Neural progenitor cell (in vitro differentiated cells): ENCODE results near the gene BUB1B. TPM values are rescaled to one million over a fixed set of nuclear protein-coding genes. Genes with fewer than 3 reads are reported as not detected.

Experiments
- DNase-seq: peaks from one replicate; pipeline ENCODE4 v3.0.0-alpha.2; 2016; ENCODE audit warnings: low spot score
- H2AFZ ChIP-seq: fragments of 200-600 bp; sonication (generic); replicated peaks from 2 replicates; pipeline ENCODE4 v1.6.1; 2016; ENCODE audit warnings: antibody characterized with exemption
- H3F3A ChIP-seq: fragments of 200-600 bp; sonication (generic); 2 replicates; pipeline ENCODE4 v1.6.1; 2016; ENCODE audit warnings: antibody characterized with exemption, low read depth
- H3K27ac ChIP-seq: fragments of 200-600 bp; sonication (generic); 2 replicates; pipeline ENCODE4 v1.5.1; 2016; ENCODE audit warnings: mild to moderate bottlenecking
- H3K27me3 ChIP-seq: fragments of 200-600 bp; sonication (generic); 2 replicates; pipeline ENCODE4 v1.6.1; 2016; ENCODE audit warnings: mild to moderate bottlenecking, moderate library complexity
- H3K36me3 ChIP-seq: fragments of 200-600 bp; sonication (generic); 2 replicates; pipeline ENCODE4 v1.5.1; 2016
- H3K4me1 ChIP-seq: fragments of 200-600 bp; sonication (generic); 2 replicates; pipeline ENCODE4 v1.6.1; 2016; ENCODE audit warnings: mixed run types
- H3K4me2 ChIP-seq: fragments of 200-600 bp; sonication (generic); 2 replicates; pipeline ENCODE4 v1.6.1; 2016
- H3K4me3 ChIP-seq: fragments of 200-600 bp; sonication (generic); 2 replicates; pipeline ENCODE4 v1.5.1; 2016
- H3K79me2 ChIP-seq: fragments of 200-600 bp; sonication (generic); 2 replicates; pipeline ENCODE4 v1.6.1; 2016; ENCODE audit warnings: low read depth
- H3K9ac ChIP-seq: fragments of 200-600 bp; sonication (generic); 2 replicates; pipeline ENCODE4 v1.6.1; 2016
- H3K9me3 ChIP-seq: fragments of 200-600 bp; sonication (generic); 2 replicates; pipeline ENCODE4 v1.5.1; 2016; ENCODE audit warnings: low read depth
- H4K20me1 ChIP-seq: fragments of 200-600 bp; sonication (generic); 2 replicates; pipeline ENCODE4 v1.6.1; 2016; ENCODE audit warnings: low read depth
- H3K27ac Mint-ChIP-seq: 3 replicates; pipeline ENCODE4 v1.8.0; 2021; ENCODE audit warnings: mixed read lengths
- H3K27me3 Mint-ChIP-seq: 2 replicates; pipeline ENCODE4 v1.8.0; 2022; ENCODE audit warnings: low read depth, mild to moderate bottlenecking, inconsistent platforms, moderate library complexity, mixed read lengths; ENCODE audit not compliant: insufficient read depth
- H3K36me3 Mint-ChIP-seq: 3 replicates; pipeline ENCODE4 v1.8.0; 2021; ENCODE audit warnings: mixed read lengths
- H3K4me1 Mint-ChIP-seq: 3 replicates; pipeline ENCODE4 v1.8.0; 2021; ENCODE audit warnings: mixed read lengths
- H3K4me3 Mint-ChIP-seq: 3 replicates; pipeline ENCODE4 v1.8.0; 2021; ENCODE audit warnings: mild to moderate bottlenecking, moderate library complexity, mixed read lengths
- H3K9me3 Mint-ChIP-seq: 3 replicates; pipeline ENCODE4 v1.8.0; 2020; ENCODE audit warnings: mixed read lengths
- EZH2 ChIP-seq: fragments of 200-600 bp; sonication (generic); IDR thresholded peaks from 2 replicates; pipeline ENCODE4 v1.6.1; 2017; ENCODE audit warnings: antibody characterized with exemption, mild to moderate bottlenecking, moderate library complexity
- EZH2phosphoT487 ChIP-seq: fragments of 200-600 bp; sonication (generic); IDR thresholded peaks from 2 replicates; pipeline ENCODE4 v1.6.1; 2017; ENCODE audit warnings: antibody characterized with exemption
- total RNA-seq: library from RNA; depleted of rRNA; stranded (reverse); fragments of >200 nt; gene quantifications from 2 replicates; pipeline ENCODE4 v1.2.3, GENCODE V29; 2015; ENCODE audit warnings: low replicate concordance
- TF ChIP-seq, protein P1 (sequence below): fragments of 200-600 bp; sonication (generic); IDR thresholded peaks from 2 replicates; pipeline ENCODE4 v1.5.1; 2017; ENCODE audit warnings: antibody characterized with exemption, mild to moderate bottlenecking

BUB1B gene
- total RNA-seq, 1 donor from 2014 or later, result 167 TPM

GRCh38 chr15:40250771-40251483 lies 90.1 kb downstream of the BUB1B start:
- Mint-ChIP-seq H3K27me3 (peaks cover 35% of the 10 kb centered on the region), H3K9me3 (peaks cover 4% of the 10 kb centered on the region)
- TF ChIP-seq EZH2phosphoT487 (no peak), EZH2 (no peak)
- TF ChIP-seq, protein P1, sequence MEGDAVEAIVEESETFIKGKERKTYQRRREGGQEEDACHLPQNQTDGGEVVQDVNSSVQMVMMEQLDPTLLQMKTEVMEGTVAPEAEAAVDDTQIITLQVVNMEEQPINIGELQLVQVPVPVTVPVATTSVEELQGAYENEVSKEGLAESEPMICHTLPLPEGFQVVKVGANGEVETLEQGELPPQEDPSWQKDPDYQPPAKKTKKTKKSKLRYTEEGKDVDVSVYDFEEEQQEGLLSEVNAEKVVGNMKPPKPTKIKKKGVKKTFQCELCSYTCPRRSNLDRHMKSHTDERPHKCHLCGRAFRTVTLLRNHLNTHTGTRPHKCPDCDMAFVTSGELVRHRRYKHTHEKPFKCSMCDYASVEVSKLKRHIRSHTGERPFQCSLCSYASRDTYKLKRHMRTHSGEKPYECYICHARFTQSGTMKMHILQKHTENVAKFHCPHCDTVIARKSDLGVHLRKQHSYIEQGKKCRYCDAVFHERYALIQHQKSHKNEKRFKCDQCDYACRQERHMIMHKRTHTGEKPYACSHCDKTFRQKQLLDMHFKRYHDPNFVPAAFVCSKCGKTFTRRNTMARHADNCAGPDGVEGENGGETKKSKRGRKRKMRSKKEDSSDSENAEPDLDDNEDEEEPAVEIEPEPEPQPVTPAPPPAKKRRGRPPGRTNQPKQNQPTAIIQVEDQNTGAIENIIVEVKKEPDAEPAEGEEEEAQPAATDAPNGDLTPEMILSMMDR, result no peak

DNA sequence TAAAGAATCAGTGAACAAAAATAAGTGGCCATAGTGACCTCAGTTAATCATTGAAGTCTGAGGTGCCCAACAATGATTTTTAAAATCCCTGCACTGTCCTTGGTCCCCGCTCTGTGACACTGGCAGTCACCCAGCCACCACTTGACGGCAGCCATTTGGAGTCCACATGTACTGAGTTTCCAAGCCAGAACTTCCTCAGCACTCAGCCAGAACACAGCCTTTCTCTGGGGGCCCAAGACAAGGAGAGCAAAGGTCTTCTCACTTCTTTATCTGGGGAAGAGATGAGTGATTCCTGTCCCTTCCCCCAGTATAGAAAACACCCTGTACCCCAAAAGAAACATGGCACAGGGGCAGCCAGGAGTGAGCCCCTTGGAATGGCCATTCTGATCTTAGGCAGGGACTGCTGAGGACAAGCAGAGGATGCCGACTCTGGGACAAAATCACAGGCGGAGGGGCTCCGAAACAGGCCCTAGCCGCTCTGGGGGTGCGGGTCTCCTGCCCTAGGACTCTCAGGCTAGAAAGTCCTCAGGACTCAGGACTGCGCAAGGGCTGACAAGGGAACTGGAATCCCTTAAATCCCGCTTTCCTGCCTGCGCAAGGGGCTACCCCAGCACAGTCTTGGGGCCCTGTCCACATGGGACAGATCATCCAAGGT lies 90.7 kb downstream of the BUB1B start:
- Histone ChIP-seq H3K79me2 (no peaks in the 10 kb centered on the region), H2AFZ (peak overlapping the region; percentile 98), H3K4me1 (peaks cover 8% of the 10 kb centered on the region), H3K4me3 (no peak overlapping the region), H3K36me3 (no peaks in the 10 kb centered on the region), H3K27me3 (peaks cover 58% of the 10 kb centered on the region), H4K20me1 (no peaks in the 10 kb centered on the region), H3K27ac (no peak overlapping the region), H3K9me3 (no peaks in the 10 kb centered on the region), H3K4me2 (peak overlapping the region; percentile 99), H3F3A (peaks cover 8% of the 10 kb centered on the region), H3K9ac (no peak overlapping the region)
- H3K27me3 Mint-ChIP-seq, result peaks cover 37% of the 10 kb centered on the region
- peaks cover 4% of the 10 kb centered on the region for H3K36me3 Mint-ChIP-seq
- peaks cover 4% of the 10 kb centered on the region for H3K9me3 Mint-ChIP-seq
- H3K4me1 Mint-ChIP-seq, result peaks cover 35% of the 10 kb centered on the region
- TF ChIP-seq, protein P1, result no peak
- TF ChIP-seq EZH2phosphoT487, result no peak
- TF ChIP-seq EZH2, result no peak
- H3K27ac Mint-ChIP-seq, result no peak overlapping the region
- H3K4me3 Mint-ChIP-seq, result peak overlapping the region; percentile 56
- no peak for DNase-seq

More at GRCh38 chr15:40250771-40251483, 90.1 kb downstream of the BUB1B start:
- Histone ChIP-seq H3F3A (peaks cover 8% of the 10 kb centered on the region), H3K27me3 (peaks cover 58% of the 10 kb centered on the region), H3K4me1 (peaks cover 8% of the 10 kb centered on the region), H3K79me2 (no peaks in the 10 kb centered on the region), H4K20me1 (no peaks in the 10 kb centered on the region), H3K36me3 (no peaks in the 10 kb centered on the region), H3K9me3 (no peaks in the 10 kb centered on the region), H3K27ac (no peak overlapping the region), H3K9ac (no peak overlapping the region), H3K4me3 (no peak overlapping the region), H2AFZ (no peak overlapping the region), H3K4me2 (no peak overlapping the region)
- Mint-ChIP-seq H3K4me1 (peaks cover 30% of the 10 kb centered on the region), H3K36me3 (peaks cover 4% of the 10 kb centered on the region), H3K4me3 (peak overlapping the region; percentile 19), H3K27ac (no peak overlapping the region)
- no peak for DNase-seq

DNA sequence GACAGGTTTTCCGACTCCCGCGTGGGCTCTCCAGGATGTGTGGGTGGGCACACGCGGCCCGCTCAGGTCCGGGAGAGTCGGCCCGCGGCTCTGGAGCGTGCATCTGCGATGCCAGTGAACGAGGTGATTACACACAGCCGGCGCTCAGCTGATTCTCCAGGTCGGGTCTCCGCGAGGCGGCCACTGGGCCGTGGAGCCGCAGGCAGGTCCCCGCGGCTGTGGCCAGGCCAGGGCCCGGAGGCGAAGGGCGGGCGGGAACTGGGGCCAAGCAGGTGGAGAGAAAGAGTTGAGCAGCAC lies 91.2 kb downstream of the BUB1B start:
- DNase-seq, result no peak
- Mint-ChIP-seq H3K36me3 (peaks cover 4% of the 10 kb centered on the region), H3K4me1 (peaks cover 37% of the 10 kb centered on the region), H3K27ac (no peak overlapping the region), H3K9me3 (peaks cover 4% of the 10 kb centered on the region), H3K4me3 (no peak overlapping the region), H3K27me3 (peaks cover 39% of the 10 kb centered on the region)
- no peak for TF ChIP-seq EZH2phosphoT487
- TF ChIP-seq, protein P1, result no peak
- no peak for TF ChIP-seq EZH2
- Histone ChIP-seq H3F3A (peaks cover 8% of the 10 kb centered on the region), H3K4me1 (peaks cover 8% of the 10 kb centered on the region), H3K27ac (no peak overlapping the region), H3K9ac (no peak overlapping the region), H2AFZ (peak overlapping the region; percentile 98), H3K4me2 (peak overlapping the region; percentile 99), H3K4me3 (peak overlapping the region; percentile 65), H3K27me3 (peaks cover 58% of the 10 kb centered on the region), H3K9me3 (no peaks in the 10 kb centered on the region), H3K79me2 (no peaks in the 10 kb centered on the region), H4K20me1 (no peaks in the 10 kb centered on the region), H3K36me3 (no peaks in the 10 kb centered on the region)
